GM13976 (cell line): ENCODE data around the gene MAP2K7.

Source experiments
- DNase-seq: peaks from one replicate; pipeline ENCODE4 v3.0.0; 2012; ENCODE audit warnings: low spot score
- CTCF ChIP-seq: IDR thresholded peaks from 2 replicates; pipeline ENCODE4 v1.5.1; 2012; ENCODE audit warnings: borderline replicate concordance, mild to moderate bottlenecking; ENCODE audit not compliant: insufficient read depth; ENCODE audit errors: extremely low read depth, missing control alignments, control extremely low read depth
- in situ Hi-C: fragments of 300-500 bp; cut with MboI; formaldehyde crosslinking; loops from one replicate; pipeline ENCODE4 v1.12.0; 2022; ENCODE audit warnings: low sequenced_read_pairs, mixed read lengths, inconsistent platforms; ENCODE audit not compliant: unreplicated experiment

Gene MAP2K7

GRCh38 chr19:7863971-7864689 lies 39.5 kb upstream of the MAP2K7 start:
- TF ChIP-seq CTCF: no peak
- DNase-seq: no peak
- in situ Hi-C loops: no loop called here

GRCh38 chr19:7864690-7865074 lies 39.0 kb upstream of the MAP2K7 start:
- TF ChIP-seq CTCF: no peak
- no peak for DNase-seq
- in situ Hi-C loops: no loop called here

- in situ Hi-C loops: no loop called here
- no peak for TF ChIP-seq CTCF
- no peak for DNase-seq
Measured at GRCh38 chr19:7865262-7865911, 38.3 kb upstream of the MAP2K7 start.

- in situ Hi-C loops: no loop called here
Measured at GRCh38 chr19:7866399-7867091, 37.1 kb upstream of the MAP2K7 start.

GRCh38 chr19:7867092-7867844 lies 36.4 kb upstream of the MAP2K7 start:
- no peak for TF ChIP-seq CTCF
- in situ Hi-C loops: no loop called here
- no peak for DNase-seq

More at GRCh38 chr19:7866399-7867091, 37.1 kb upstream of the MAP2K7 start:
- no peak for DNase-seq
- TF ChIP-seq CTCF: no peak

- no peak for DNase-seq
- no peak for TF ChIP-seq CTCF
- in situ Hi-C loops: no loop called here
Measured at GRCh38 chr19:7868326-7868670, 35.4 kb upstream of the MAP2K7 start.
